Ovary (tissue), 9 donors: ENCODE results near the gene CFAP251. TPM values are rescaled to one million over a fixed set of nuclear protein-coding genes. Genes with fewer than 3 reads are reported as not detected.

Experiments
- DNase-seq, 5 donors: peaks; one replicate each; pipeline ENCODE4 v3.0.0-alpha.2; 2019 to 2020
- H3K27ac ChIP-seq, 2 donors: fragments of 200-600 bp; one replicate each; pipeline versions ENCODE4 v1.5.1 to v1.8.0; 2019 to 2022
- H3K27me3 ChIP-seq: fragments of 200-600 bp; one replicate; pipeline ENCODE4 v1.8.0; 2022
- H3K36me3 ChIP-seq: fragments of 200-600 bp; sonication (generic); one replicate; pipeline ENCODE4 v1.5.1; 2019
- H3K4me1 ChIP-seq: one replicate; pipeline ENCODE4 v1.8.1; 2013; ENCODE audit warnings: mild to moderate bottlenecking, moderate library complexity; ENCODE audit not compliant: insufficient read depth
- H3K4me3 ChIP-seq: fragments of 200-600 bp; sonication (generic); one replicate; pipeline ENCODE4 v1.5.1; 2017
- H3K9me3 ChIP-seq, 2 donors: fragments of 200-600 bp in 1 of 2; sonication (generic) in 1 of 2; one replicate each; pipeline versions ENCODE4 v1.5.1 to v1.8.1; 2013 to 2019; ENCODE audit warnings: mild to moderate bottlenecking in 1 of 2, moderate library complexity in 1 of 2
- EP300 ChIP-seq: sonication (generic); formaldehyde crosslinking; IDR thresholded peaks from one replicate; pipeline ENCODE4 v1.6.1; 2017; ENCODE audit warnings: antibody characterized with exemption
- POLR2A ChIP-seq: fragments of 450-650 bp; IDR thresholded peaks from one replicate; pipeline ENCODE4 v1.6.1; 2017; ENCODE audit warnings: antibody characterized with exemption, mild to moderate bottlenecking, moderate library complexity
- WGBS, 3 donors: extraction: QIAGEN DNeasy Blood & Tissue Kit in 1 of 3; methylation state at CpG; one replicate each; pipeline versions ENCODE4 v1.1.5 to v1.1.7; 2013 to 2017; 5-methylcytosine and 5-hydroxymethylcytosine counted together
- intact Hi-C, 4 donors: fragments of 100-400 bp; cut with DNase I; formaldehyde crosslinking; loops; one replicate each; pipeline versions ENCODE4 v1.11.0 to v1.15.1; 2022 to 2023
- polyA plus RNA-seq, 2 donors: library from polyadenylated mRNA; stranded (reverse); fragments of 200-250 nt in 1 of 2; fragments of 350-450 nt in 1 of 2; fragmentation: Illumina TruSeq in 1 of 2; extraction: RNeasy Lipid Tissue Mini Kit (QIAGEN cat#74804) in 1 of 2; gene quantifications; one replicate each; pipeline ENCODE4 v1.2.3, GENCODE V29; 2013 to 2014
- total RNA-seq, 7 donors: library from RNA; depleted of rRNA in 2 of 7; stranded (reverse); fragments of >200 nt in 2 of 7; fragmentation: NEBNext Ultra II Directional in 3 of 7; extraction: Animal tissue kit (Norgen Biotek cat#: 25700) in 3 of 7; gene quantifications; one replicate each; pipeline versions ENCODE4 v1.1.0 to v1.2.4, GENCODE V29; 2016 to 2023
- TF ChIP-seq, protein P1 (sequence below), 3 donors: fragments of 450-650 bp in 2 of 3; fragments of 200-600 bp in 1 of 3; IDR thresholded peaks; one replicate each; pipeline versions ENCODE4 v1.5.1 to v1.8.0; 2016 to 2022; ENCODE audit warnings: antibody characterized with exemption in 3 of 3, mild to moderate bottlenecking in 1 of 3
- donor health status: DM: no; HTN: no; CAD: no; lungs with moderate emphysema.
- donor health status: DM: no; HTN: no; CAD: no.
- donor health status: Bipolar disorder and iron deficiency.
- donor health status: DM: yes; HTN: yes; CAD: no.
- donor health status: DM: no; HTN: no; CAD: no.
- donor health status: DM: yes; HTN: yes; CAD: no.

CFAP251 gene
- total and polyA plus RNA-seq, 9 donors, result 1.2 to 28.7 (median 5.5) TPM

DNA sequence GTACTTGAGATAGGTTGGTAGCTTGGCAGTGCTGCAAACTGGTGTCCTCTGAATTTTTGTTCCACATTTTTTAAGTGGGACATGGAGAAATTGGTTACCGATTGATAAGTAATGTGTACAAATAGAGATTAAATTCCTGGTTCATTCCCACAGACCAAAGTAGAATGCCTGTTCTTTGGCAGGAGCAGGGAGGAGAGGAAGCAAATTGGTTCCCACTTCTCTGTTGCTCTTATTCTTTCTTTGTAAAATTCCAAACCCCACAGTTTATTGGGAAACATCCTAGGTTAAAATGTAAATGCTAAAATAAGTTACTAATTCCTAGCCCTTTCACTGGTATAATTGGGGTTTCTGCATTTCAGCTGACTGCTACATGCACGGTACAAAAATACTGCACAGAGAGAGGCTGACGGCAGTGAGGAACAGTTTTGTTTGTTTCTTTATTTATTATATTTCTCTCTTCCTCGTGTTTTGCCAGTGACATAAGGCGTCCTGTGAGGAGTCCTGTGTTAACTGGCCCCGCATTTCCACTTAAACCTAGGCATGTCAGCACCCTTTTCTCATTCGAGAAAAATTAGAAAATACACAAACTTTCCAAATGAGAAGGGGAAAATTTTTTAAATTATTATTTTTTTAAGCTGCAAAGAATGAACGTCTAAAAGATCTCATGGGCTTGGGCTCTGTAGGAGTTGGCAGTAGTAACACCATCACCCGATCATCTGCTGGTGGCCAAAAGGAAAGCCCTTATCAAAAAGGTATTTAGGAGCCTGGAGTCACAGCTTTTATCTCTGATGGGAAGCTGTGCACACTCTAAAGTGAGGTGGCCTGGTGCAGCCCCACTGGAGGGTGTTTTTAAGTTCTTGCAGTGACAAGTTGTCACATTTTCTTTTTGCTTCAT is 77.9 kb downstream of the CFAP251 start:
- H3K4me3 ChIP-seq, result no peak overlapping the region
- no peaks in the 10 kb centered on the region for H3K9me3 ChIP-seq
- H3K27ac ChIP-seq, result no peak overlapping the region
- no peaks in the 10 kb centered on the region for H3K36me3 ChIP-seq
- 20 to 36% (median 24%) methylated on average over 9 of the region's 9 CpGs for WGBS, 3 donors
- no peaks in the 10 kb centered on the region for H3K27me3 ChIP-seq
- TF ChIP-seq EP300, result no peak
- TF ChIP-seq, protein P1, sequence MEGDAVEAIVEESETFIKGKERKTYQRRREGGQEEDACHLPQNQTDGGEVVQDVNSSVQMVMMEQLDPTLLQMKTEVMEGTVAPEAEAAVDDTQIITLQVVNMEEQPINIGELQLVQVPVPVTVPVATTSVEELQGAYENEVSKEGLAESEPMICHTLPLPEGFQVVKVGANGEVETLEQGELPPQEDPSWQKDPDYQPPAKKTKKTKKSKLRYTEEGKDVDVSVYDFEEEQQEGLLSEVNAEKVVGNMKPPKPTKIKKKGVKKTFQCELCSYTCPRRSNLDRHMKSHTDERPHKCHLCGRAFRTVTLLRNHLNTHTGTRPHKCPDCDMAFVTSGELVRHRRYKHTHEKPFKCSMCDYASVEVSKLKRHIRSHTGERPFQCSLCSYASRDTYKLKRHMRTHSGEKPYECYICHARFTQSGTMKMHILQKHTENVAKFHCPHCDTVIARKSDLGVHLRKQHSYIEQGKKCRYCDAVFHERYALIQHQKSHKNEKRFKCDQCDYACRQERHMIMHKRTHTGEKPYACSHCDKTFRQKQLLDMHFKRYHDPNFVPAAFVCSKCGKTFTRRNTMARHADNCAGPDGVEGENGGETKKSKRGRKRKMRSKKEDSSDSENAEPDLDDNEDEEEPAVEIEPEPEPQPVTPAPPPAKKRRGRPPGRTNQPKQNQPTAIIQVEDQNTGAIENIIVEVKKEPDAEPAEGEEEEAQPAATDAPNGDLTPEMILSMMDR (IDR thresholded peaks at IDR 0.05), result no peak
- no peak for TF ChIP-seq POLR2A
- H3K4me1 ChIP-seq, result no peaks in the 10 kb centered on the region
- no peak for DNase-seq
- intact Hi-C loops, result no loop called here

DNA sequence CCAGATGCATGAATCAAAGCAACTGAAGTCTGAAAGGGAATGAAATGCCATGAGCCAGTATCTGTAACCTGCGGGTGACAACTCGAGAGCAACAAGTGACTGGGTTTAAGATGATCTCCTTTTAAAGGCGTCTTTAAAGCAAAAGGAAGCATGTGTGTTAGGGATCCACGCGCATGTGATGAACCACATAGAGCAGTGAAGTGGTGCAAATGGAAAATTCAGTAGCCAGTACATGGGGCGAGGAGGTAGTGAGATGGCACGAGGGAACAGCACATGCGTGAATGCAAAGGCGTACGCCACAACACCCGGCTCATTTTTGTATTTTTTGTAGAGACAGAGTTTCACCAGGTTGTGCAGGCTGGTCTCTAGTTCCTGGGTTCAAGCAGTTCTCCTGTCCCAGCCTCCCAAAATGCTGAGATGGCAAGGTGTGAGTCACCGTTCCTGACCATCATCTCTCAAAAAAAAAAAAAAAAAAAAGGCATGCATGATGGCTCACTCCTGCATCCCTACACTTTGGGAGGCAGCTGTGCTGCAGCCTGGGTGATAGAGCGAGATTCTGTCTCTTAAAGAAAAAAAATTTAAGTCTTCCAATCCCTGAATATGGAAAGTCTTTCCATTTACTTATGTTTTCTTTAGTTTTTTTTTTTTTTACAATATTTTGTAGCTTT is 78.7 kb downstream of the CFAP251 start:
- TF ChIP-seq, protein P1 (IDR thresholded peaks at IDR 0.05), result no peak
- TF ChIP-seq EP300, result no peak
- no peak for TF ChIP-seq POLR2A
- no peaks in the 10 kb centered on the region for H3K36me3 ChIP-seq

DNA sequence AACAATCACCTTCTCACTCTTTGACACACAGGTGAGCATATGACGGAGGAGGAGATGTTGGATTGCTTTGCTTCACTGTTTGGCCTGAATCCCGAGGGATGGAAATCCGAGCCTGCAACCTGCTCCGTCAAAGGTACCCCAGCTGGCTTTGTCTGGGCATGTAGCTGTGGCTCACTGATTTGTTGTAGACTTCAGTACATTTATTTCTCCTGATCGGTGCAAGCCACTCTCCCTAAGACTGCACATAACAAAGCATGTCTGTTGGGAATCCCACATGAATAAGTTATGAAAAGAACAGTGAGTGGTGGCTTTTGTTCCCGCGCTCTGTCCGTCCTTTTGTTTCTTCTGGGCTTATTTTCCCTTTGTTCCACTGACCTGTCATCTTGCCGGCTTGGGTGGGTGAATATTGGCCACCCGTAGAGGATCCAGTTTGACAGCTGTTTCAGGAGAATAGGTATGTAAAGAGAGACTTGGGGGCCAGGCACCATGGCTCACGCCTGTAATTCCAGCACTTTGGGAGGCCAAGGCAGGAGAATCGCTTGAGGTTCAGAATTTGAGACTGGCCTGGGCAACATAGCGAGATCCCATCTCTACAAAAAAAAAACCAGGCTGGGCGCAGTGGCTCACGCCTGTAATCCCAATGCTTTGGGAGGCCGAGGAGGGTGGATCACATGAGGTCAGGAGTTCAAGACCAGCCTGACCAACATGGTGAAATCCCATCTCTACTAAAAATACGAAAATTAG is 83.2 kb downstream of the CFAP251 start:
- Histone ChIP-seq H3K9me3 (no peaks in the 10 kb centered on the region), H3K36me3 (no peaks in the 10 kb centered on the region), H3K27me3 (no peaks in the 10 kb centered on the region), H3K4me1 (peaks cover 10% of the 10 kb centered on the region), H3K27ac (no peak overlapping the region), H3K4me3 (no peak overlapping the region)
- TF ChIP-seq, protein P1 (IDR thresholded peaks at IDR 0.05), result no peak
- TF ChIP-seq POLR2A (no peak), EP300 (no peak)
- 93 to 95% (median 94%) methylated on average over 17 of the region's 17 CpGs for WGBS, 3 donors
- DNase-seq, result no peak
- intact Hi-C loops, result no loop called here

More for the DNA sequence above, 78.7 kb downstream of the CFAP251 start:
- 89% methylated on average over 13 of the region's 13 CpGs for WGBS, 3 donors
- H3K4me1 ChIP-seq, result no peaks in the 10 kb centered on the region
- H3K27me3 ChIP-seq, result no peaks in the 10 kb centered on the region
- no peak for DNase-seq
- no peaks in the 10 kb centered on the region for H3K9me3 ChIP-seq
- H3K27ac ChIP-seq, result no peak overlapping the region
- intact Hi-C loops, result no loop called here
- H3K4me3 ChIP-seq, result no peak overlapping the region
